GM12878 (cell line): ENCODE measurements around the gene ZCCHC24.

Source experiments
- CBFB ChIP-seq: IDR thresholded peaks from 2 replicates; pipeline ENCODE4 v1.6.1; 2016; ENCODE audit warnings: antibody characterized with exemption, low read depth
- CTCF ChIP-seq, 3 experiments: IDR thresholded peaks in 2 of 3; conservative IDR thresholded peaks in 1 of 3; 2 replicates each; pipeline ENCODE4 v1.5.1; 2011; ENCODE audit warnings: low read depth in 3 of 3, low read length in 3 of 3, mild to moderate bottlenecking in 3 of 3, control low read depth in 2 of 3, moderate library complexity in 2 of 3, inconsistent platforms in 1 of 3, mixed read lengths in 1 of 3; ENCODE audit not compliant: control insufficient read depth in 2 of 3, insufficient read depth in 1 of 3; ENCODE audit errors: extremely low read depth in 1 of 3
- FOXM1 ChIP-seq: IDR thresholded peaks from 2 replicates; pipeline ENCODE4 v1.6.1; 2012; ENCODE audit warnings: low read depth, mild to moderate bottlenecking, inconsistent platforms, low read length, moderate library complexity
- MYC ChIP-seq: IDR thresholded peaks from 2 replicates; pipeline ENCODE4 v1.6.1; 2011; ENCODE audit warnings: mild to moderate bottlenecking, low read length, moderate library complexity, inconsistent platforms; ENCODE audit not compliant: insufficient read depth, insufficient replicate concordance, insufficient read length, severe bottlenecking
- NR2C1 ChIP-seq: fragments of 450-650 bp; IDR thresholded peaks from 2 replicates; pipeline ENCODE4 v1.6.1; 2017; ENCODE audit warnings: antibody characterized with exemption, mild to moderate bottlenecking, moderate library complexity
- RCOR1 ChIP-seq: conservative IDR thresholded peaks from 2 replicates; pipeline ENCODE4 v1.6.1; 2012; ENCODE audit warnings: low read depth, low read length, improper control_type of control experiment

- TF ChIP-seq CBFB (no peak), CTCF (IDR thresholded peaks at IDR 0.05 in 2 of 3, conservative IDR thresholded peaks at IDR 0.05 in 1 of 3; ENCODE audit: control insufficient read depth in 2 of 3, extremely low read depth in 1 of 3, insufficient read depth in 1 of 3, low read depth in 3 of 3, low read length in 3 of 3) (no peak), MYC (no peak), FOXM1 (no peak), NR2C1 (no peak), RCOR1 (no peak)
Observed at GRCh38 chr10:79451046-79451699, 5.7 kb upstream of the ZCCHC24 start.
